ENCODE data around the gene UBE2E2.

- TF ChIP-seq KLF16 (tag by site-specific recombination; IDR thresholded peaks at IDR 0.05) (no peak), ZNF394 (tag by site-specific recombination; IDR thresholded peaks at IDR 0.05; ENCODE audit: borderline replicate concordance) (no peak), OVOL3 (tag by site-specific recombination; IDR thresholded peaks at IDR 0.05) (no peak)
These were observed 85.6 kb downstream of the UBE2E2 start for GRCh38 chr3:23288715-23289114.

Measured in HEK293 (cell line).